Bone marrow (tissue), 2 donors: ENCODE data around the gene SLC34A1.
"Not testable (repeated sequence)": the region's sequence is repeated elsewhere in the genome, so short reads cannot be mapped to it uniquely, and the experiment has no call there.

ENCODE experiments used
- DNase-seq, 2 donors: peaks; one replicate each; lab custom pipeline; 2025; lab: John Stamatoyannopoulos, UW

Gene SLC34A1

GRCh38 chr5:177410575-177410974, 26.3 kb downstream of the SLC34A1 start:
- no peak for DNase-seq

GRCh38 chr5:177412603-177413233, 28.5 kb downstream of the SLC34A1 start:
- peak in 1 of 2 donors; percentile 12 for DNase-seq

DNA sequence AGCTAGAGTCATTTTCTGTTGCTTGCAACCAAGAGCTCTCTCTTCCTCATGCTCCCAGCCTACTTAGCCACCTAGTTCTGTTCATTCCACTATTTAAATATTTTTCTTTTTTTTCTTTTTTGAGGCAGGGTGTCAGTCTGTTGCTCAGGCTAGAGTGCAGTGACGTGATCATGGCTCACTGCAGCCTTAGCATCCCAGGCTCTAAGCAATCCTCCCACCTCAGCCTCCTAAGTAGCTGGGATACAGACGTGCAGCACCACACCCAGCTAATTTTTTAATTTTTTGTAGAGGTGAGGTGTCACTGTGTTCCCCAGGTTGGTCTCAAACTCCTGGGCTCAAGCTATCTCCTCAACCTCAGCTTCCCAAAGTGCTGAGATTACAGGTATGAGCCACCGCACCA, 30.2 kb downstream of the SLC34A1 start:
- no peak for DNase-seq

DNA sequence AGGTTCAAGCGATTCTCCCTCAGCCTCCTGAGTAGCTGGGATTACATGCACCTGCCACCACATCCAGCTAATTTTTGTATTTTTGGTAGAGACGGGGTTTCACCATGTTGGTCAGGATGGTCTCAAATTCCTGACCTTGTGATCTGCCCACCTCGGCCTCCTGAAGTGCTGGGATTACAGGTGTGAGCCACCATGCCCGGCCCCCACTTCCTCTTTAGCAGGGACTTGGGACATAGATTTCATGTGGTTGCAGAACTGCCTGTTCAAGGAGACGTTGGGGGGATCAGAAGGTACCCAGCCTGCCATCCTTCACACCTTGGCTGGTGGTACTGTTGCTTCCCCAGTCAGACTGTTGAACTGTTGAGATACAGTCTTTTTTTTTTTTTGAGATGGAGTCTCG, 32.8 kb downstream of the SLC34A1 start:
- DNase-seq = not testable (repeated sequence)

- no peak for DNase-seq
Measured at GRCh38 chr5:177419046-177419445, 34.8 kb downstream of the SLC34A1 start.

DNA sequence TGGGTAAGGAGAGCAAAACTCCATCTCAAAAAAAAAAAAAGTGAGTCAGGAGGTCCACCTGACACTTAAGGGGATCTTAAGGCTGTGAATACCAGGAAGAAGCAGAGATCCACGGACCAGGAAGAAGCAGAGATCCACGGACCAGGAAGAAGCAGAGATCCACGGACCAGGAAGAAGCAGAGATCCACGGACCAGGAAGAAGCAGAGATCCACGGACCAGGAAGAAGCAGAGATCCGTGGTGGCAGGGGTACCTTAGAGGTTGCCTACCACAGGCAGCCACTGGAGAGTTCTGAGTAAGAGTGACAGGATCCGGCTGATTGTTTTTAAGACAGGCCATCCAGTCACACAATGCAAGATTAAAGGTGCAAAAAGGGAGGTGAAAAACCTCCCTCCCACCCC, 36.2 kb downstream of the SLC34A1 start:
- not testable (repeated sequence) for DNase-seq

DNA sequence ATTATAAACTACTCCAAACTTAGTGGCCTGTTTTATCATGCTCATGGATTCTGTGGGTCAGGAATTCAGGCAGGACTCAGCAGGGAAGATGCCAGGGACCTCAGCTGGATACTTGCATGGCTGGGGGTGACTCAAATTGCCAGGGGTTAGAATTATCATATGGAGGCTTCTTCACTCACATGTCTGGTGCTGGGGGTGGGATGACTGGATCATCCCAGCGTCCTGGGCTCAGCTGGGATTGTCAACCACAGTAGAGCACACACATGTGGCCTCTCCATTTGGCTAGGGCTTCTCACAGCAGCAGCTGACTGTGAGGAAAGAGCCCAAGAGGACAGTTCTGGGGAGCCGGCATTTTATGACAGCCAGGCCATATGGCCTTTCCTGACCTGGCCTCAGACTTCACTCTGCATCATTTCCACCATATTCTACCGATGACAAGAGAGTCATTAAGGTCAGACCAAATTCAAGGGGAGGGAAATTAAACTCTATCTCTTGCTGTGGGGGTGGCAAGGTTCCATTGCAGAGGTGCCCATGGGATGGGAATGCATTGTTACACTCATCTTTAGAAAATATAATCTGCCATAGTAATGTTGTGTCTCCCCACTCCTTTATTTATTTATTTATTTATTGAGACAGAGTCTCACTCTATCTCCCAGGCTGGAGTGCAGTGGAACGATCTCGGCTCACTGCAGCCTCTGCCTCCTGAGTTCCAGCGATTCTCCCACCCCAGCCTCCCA, 37.0 kb downstream of the SLC34A1 start:
- DNase-seq = no peak

DNA sequence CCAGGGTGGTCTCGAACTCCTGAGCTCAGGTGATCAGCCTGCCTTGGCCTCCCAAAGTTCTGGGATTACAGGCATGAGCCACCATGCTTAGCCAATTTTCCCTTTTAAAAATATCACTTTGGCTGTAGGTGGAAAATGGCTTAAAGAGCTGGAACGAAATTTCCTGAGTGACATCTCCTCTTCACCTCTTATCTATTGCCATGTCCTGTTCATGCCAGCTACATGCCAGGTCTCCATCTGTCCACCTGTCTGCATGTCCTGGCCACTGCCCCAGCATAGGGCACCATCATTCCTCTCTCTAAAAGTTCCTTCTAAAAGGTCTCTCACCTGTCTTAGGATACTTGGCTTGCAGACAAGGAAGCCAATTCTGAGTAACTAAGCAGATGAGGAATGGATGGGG, 39.4 kb downstream of the SLC34A1 start:
- DNase-seq = no peak

DNA sequence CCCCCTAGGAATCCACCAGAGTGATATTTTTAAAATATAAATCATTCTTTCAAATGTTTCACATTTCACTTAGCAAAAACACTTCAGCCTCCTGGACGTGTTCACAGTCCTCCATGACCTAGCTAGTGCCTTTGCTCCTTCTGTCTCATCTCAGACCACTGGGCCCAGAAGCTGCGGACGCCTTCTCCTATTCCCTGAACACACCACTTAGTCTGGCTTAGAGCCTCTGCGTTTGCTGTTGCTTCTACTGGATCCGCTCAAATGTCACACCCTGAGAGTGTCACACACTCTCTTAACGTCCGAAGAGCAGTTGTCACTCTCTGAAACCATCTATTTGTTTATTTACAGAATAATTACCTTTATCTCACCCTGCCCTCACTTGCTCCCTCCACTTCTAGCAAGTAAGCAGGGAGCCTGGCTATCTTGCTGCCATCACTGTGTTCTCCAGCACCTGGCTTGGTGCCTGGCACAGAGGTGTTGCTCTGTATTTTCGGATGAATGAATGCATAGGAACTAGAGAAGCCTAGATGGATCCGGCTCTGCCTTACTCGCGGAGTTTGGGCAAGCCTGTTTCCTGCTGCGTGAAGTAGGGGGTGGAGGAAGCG, 41.1 kb downstream of the SLC34A1 start:
- no peak for DNase-seq

GRCh38 chr5:177425801-177426565, 41.7 kb downstream of the SLC34A1 start:
- DNase-seq = peak; percentile 98 to 100

GRCh38 chr5:177426566-177427210, 42.5 kb downstream of the SLC34A1 start, which contains the start of gene GRK6:
TSS of gene GRK6 (plus strand) at chr5:177426676. CDS start at chr5:177426846, 170 bp downstream.
- no peak for DNase-seq

DNA sequence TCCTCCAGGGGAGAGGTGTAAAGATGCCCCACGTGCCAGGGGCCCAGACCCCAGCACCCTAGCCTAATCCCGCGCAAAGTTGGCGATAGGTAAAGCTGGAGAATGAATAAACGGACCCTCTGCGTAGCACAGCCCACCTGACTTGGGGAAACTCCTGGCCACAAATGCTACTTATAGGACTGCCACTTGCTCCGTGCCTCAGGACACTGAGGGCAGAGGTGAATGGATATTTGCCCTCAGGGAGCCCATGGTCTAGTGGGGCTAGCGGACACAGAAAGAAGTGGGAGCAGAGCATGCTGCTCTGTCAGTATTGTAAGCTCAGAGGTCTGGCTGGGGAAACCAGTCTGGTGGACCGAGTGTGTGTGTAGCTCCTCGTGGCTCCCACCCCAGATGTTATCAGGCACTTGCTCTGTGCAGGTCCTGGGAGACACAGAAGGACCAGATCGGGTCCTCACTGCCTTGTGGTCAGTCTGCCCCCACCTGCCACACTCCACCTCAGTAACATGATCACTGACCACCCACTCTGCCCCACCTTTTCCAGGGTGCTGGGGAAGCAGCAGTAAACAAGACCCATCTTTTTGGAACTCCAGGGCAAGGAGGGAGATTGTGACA, 43.1 kb downstream of the SLC34A1 start:
- DNase-seq = no peak

DNA sequence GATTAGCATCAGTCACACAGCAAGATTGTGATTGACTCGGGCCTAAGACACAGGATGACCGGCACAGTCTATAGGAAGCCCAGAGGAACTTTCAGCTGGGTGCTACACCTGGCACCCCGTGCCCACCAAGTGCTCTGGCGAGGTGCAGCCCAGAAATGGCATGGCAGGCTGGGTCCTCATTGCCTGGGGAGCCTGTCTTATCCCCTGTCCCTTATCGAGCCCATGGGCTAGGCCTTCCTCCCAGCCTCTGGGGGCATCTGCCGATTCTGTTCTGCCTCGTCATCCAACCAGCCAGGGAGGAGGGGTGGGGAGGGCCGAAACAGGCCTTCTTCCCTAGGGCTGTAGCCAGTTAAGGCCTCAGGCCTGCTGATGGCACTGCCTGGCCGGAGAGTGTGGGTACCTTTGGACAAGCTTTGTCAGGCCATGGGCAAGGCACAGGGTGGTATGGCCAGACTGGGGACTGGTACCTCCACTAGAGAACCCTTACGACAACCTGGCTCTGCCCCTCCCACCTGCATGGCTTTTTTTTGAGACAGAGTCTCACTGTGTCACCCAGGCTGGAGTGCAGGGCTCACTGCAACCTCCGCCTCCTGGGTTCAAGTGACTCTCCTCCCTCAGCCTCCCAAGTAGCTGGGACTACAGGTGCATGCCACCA, 43.8 kb downstream of the SLC34A1 start:
- peak in 1 of 2 donors; percentile 24 for DNase-seq

- no peak for DNase-seq
Measured at GRCh38 chr5:177428574-177429217, 44.5 kb downstream of the SLC34A1 start.

DNA sequence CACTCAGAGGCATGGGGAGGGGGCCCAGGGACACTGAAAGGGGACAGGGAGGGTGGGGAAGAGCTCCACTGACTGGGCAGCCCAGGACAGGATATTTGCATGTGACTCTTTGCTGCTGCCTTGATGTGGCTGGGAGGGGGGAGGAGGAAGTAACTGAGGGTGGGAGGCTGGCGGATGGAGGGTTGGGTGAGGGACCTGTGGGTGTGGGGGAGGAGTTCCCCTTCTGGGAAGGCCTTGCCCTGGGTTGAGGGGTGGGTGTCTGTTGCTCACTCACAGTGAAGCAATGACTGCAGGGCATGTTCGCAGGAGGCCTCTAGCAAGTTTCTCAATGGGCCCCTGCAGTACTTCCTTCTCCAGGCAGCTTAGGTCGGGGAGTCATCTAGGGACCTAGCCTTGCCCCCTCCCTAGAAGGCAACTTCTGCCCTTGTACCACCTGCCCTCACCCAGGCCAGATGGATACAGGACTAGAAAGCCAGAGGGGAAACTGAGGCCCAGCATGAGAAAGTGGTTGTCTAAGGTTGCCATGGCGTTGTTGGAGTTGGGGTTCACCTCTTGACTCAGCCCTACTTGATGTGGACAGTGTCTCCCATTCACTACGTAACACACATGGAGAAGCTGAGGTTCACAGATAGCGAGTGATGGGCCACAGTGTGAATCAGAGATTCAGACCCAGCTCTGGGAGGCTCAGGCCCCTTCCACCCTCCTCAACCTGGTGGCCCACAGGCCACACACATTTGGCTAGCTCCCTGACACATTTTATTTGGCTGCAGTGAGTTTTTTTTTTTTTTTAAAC, 45.2 kb downstream of the SLC34A1 start:
- DNase-seq = peak; percentile 64 to 97

- no peak for DNase-seq
Measured at GRCh38 chr5:177430140-177430951, 46.1 kb downstream of the SLC34A1 start.

- DNase-seq = no peak
Measured at GRCh38 chr5:177430972-177431316, 46.7 kb downstream of the SLC34A1 start.

GRCh38 chr5:177431317-177432142, 47.3 kb downstream of the SLC34A1 start:
- DNase-seq = no peak
